Keratinocyte (primary cell): ENCODE results near the gene SLC38A3.

Experiments
- CTCF ChIP-seq, 3 experiments: IDR thresholded peaks in 1 of 3; conservative IDR thresholded peaks in 1 of 3; optimal IDR thresholded peaks in 1 of 3; 2 replicates in 2 of 3; 3 replicates in 1 of 3; pipeline versions ENCODE3 to v1.5.1; 2011; ENCODE audit warnings: low read length in 3 of 3, mild to moderate bottlenecking in 3 of 3, moderate library complexity in 2 of 3, control low read depth in 1 of 3, inconsistent platforms in 1 of 3; ENCODE audit not compliant: insufficient read depth in 2 of 3; ENCODE audit errors: extremely low read depth in 1 of 3
- EZH2 ChIP-seq: IDR thresholded peaks from one replicate; pipeline ENCODE4 v1.6.1; 2012; ENCODE audit warnings: inconsistent platforms, mild to moderate bottlenecking, low read length, moderate library complexity

GRCh38 chr3:50207359-50208042 lies 2.4 kb downstream of the SLC38A3 start:
- TF ChIP-seq CTCF (optimal IDR thresholded peaks at IDR 0.05 in 1 of 3, IDR thresholded peaks at IDR 0.05 in 1 of 3, conservative IDR thresholded peaks at IDR 0.05 in 1 of 3; ENCODE audit: extremely low read depth in 1 of 3, insufficient read depth in 2 of 3, low read length in 3 of 3) (no peak), EZH2 (no peak)
